Measurements from ENCODE around the gene RMI1.

RMI1 gene

GRCh38 chr9:83969602-83970001 lies 11.0 kb upstream of the RMI1 start:
- DNase-seq (ENCODE audit: low read depth): no peak

- no peak for DNase-seq (ENCODE audit: low read depth)
Observed at GRCh38 chr9:83971485-83971884, 9.1 kb upstream of the RMI1 start.

GRCh38 chr9:83972286-83972685 lies 8.3 kb upstream of the RMI1 start:
- DNase-seq (ENCODE audit: low read depth): no peak

- DNase-seq (ENCODE audit: low read depth): no peak
Observed at GRCh38 chr9:83975300-83975699, 5.3 kb upstream of the RMI1 start.

- no peak for DNase-seq (ENCODE audit: low read depth)
Observed at GRCh38 chr9:83976372-83976771, 4.2 kb upstream of the RMI1 start.

- DNase-seq (ENCODE audit: low read depth): no peak
Observed at GRCh38 chr9:83977196-83977595, 3.4 kb upstream of the RMI1 start.

DNA sequence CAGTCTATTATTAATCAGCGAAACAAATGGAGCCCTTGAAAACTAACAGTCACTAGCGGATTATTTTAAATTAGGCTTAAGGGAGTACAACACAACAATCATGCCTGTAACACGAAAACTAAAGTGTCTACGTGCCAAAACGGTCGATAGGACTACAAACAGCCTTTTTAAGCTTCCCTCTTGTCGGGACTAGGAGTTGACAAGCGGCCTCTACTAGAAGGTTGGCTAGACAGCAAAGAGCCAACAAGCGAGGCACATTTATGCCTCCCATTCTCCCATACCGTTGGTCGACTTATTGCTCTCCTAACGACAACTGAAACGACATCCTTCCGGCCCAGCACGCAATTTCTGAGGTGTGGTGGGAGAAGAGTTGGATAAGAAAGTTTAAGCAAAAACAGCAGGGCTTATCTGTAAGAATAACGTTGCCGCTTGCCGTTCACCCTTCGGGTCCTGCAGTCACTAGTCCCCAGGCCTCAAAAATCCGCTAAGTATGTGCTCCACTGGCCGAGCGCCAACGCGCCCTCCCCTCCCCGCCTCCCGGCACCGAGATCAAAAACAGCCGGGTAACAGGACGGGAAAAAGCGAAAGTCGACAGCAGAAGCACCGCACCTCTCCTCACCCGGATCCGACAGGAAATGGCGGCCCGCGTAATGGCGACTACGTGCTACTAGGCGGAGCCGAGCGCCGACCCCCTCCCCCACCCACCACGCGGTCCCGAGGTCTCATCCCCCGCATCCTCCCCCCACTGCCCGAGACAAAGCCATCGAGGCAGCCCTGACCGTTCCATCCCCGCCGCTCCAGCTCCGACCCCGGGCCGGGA lies 1.4 kb upstream of the RMI1 start:
- peak; percentile 79 for DNase-seq (ENCODE audit: low read depth)

GRCh38 chr9:83979812-83980394 lies 702 bp upstream of the RMI1 start, which contains the start of gene HNRNPK:
HNRNPK (minus strand) TSS chr9:83980215; CDS start chr9:83978252, 1,963 bp downstream.
- peak; percentile 98 for DNase-seq (ENCODE audit: low read depth)

DNA sequence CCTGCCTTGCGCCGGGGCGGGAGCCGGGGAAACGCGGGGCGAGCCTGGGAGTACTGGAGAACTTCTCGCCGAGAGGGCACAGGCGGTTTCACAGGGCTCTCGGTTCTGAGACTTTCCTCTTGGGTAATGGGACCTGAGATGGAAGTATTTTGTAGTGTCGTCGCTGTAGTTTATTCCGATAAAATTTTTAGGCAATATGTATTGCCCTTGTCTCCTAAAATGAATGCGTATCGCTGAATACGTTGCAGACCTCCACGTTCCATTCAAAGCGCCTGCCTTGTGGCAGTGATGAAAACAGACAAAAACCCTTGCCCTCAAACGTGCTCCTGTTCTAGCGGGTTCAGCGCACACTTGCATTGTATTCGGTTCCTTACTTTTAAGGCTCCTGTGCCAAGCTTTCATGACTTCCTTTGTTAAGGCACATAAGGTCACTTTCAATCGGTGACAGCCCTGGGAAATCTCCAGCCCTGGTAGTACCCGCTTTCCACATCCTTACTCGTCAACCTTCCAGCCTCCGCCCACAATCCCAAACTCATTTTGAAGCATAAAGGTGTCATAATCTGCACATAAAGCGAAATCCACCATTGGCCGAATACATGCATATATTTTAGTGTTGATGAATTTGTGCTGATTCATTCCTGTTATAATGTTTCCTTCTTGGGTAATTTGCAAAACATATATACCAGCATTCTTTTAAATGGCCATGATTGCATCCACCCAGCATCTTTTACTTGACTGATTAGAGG lies 694 bp downstream of the RMI1 start:
- DNase-seq (ENCODE audit: low read depth): no peak

DNA sequence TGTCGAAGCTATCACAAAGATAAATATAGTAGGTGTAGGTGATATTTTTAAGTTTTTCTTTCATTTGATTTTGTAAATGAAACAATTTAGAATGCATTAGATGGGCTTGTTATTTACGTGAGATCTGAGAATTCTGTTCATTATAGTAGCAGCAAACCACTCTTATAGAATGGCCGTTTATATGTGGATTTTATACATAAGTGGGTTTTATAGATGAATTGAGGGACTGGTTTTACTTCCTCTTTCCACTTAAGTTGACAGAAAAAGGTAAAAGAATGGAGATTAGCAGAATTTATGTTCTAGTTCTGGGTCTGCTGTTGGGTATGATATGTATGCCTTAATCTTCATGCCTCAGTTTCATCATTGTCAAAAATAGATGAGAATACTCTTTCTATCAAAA lies 5.6 kb downstream of the RMI1 start:
- no peak for DNase-seq (ENCODE audit: low read depth)

DNA sequence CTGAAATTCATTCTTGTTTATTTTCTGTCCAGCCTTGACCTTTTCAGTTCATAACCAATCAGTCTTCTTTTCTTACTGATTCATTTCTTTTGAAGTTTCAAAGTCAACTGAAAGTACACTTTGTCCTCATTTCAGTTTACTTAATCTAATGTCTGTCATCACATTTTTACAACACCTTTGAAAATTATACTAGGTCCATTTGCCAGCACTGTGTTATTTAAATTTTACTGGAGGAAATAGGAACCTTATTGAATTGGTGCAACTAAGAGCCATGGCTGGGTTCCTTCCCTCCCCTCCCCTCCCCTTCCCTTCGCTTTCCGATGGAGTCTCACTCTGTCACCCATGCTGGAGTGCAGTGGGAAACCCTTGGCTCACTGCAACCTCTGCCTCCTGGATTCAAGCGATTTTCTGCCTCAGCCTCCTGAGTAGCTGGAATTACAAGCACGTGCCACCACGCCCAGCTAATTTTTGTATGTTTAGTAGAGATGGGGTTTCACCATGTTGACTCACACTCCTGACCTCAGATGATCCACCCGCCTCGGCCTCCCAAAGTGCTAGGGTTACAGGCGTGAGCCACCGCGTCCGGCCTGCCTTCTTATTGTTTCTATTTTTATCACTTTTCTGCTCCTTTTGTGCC lies 6.3 kb downstream of the RMI1 start:
- no peak for DNase-seq (ENCODE audit: low read depth)

DNA sequence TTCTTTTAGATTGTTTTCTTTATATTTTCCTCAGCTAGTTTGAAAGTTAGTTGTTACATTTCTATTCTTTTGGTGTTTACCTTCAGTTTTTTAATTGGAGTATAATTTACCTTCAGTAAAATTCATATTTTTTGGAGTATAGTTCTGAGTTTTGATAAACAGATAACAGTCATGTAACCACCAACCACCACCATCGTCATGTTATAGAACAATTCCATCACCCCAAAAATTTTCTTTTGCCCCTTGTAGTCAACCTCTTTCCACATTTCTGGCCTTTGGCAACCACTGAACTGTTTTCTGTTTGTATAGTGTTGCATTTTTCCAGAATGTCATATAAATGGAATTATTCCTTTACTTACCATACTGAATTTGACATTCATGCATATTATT lies 6.8 kb downstream of the RMI1 start:
- DNase-seq (ENCODE audit: low read depth): no peak

DNA sequence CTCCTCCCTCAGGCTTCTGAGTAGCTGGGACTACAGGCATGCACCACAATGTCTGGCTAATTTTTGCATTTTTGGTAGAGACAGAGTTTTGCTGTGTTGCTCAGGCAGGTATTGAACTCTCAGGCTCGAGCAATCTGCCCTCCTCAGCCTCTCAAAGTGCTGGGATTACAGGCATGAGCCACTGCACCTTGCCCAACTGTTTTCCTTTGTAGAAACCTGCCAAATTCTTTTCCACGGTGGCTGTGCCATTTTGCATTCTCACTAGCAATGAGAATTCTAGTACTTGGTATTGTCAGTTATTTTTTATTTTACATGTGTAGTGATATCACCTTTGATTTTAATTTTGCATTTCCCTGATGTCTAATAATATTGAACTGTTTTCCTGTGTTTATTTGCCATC lies 7.8 kb downstream of the RMI1 start:
- no peak for DNase-seq (ENCODE audit: low read depth)

DNA sequence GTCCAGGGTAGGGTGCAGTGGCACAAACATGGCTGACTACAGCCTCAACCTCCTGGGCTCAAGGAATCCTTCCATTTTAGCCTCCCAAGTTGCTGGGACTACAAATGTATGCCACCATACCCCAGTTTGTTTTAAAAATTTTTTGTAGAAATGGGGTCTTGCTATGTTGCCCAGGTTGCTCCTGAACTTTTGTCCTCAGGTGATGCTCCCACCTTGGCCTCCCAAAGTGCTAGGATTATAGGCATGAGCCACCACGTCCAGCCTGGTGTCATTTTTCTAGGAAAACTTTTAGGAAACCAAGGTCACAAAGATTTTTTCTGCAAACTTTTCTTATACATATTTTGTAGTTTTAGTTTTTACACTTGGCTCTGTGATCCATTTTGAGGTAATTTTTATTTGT lies 10.8 kb downstream of the RMI1 start:
- DNase-seq (ENCODE audit: low read depth): no peak

GRCh38 chr9:83992407-83992806 lies 11.8 kb downstream of the RMI1 start:
- no peak for DNase-seq (ENCODE audit: low read depth)

- DNase-seq (ENCODE audit: low read depth): no peak
Observed at GRCh38 chr9:83992901-83993300, 12.3 kb downstream of the RMI1 start.

DNA sequence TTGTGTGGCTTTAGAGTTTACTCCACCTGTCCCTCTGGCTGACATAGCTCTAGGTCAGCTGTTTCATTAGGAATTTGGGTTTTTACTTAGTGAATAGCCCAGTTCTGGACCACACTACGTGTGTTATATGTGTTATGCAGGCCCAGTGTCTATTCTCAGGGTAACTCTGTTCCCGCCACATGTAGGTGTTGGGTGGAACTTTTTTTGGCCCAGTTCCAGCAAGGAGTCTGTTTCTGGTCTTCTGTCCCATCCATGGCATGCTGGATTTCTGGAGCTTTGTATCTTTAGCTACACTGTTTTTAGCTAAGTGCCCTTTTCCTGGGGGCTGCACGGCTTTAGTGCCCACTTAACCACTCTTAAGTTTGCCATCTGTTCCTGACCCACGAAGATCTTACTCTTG lies 15.5 kb downstream of the RMI1 start:
- DNase-seq (ENCODE audit: low read depth): no peak

DNA sequence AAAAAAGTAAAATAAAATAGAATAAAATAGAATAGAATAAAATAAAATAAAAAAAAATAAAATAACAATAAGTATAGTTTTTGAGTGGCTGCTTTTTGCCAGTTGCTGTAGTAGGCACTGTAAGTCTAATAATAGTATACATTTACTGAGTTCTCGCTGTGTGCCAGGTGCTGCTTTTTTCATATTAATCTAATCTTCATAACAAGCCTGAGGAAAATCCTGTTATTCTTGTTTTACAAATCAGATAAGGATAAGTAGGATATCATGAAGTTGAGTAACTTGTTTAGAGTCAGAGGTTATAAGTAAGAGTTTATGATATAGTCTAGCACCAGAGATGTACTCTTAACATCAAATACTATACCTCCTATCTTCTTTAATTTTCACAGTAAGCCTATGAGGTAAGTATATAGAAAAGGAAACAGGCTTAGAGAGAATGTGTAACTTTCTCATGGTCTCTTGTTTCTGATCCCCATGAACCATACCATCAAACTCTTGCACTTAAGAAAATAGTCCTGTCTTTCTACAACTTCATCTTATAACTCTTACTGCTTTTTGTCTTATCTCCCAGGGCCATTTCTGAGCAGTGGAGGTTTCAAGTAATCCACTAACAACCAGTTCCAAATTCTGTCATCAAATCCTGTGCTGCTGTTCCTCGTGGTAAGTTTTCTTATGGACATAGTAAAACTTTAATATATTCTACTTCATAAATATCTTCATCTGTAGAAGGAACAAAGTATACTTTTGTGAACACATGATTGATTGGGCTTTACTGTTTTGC lies 18.7 kb downstream of the RMI1 start:
- DNase-seq (ENCODE audit: low read depth): no peak

DNA sequence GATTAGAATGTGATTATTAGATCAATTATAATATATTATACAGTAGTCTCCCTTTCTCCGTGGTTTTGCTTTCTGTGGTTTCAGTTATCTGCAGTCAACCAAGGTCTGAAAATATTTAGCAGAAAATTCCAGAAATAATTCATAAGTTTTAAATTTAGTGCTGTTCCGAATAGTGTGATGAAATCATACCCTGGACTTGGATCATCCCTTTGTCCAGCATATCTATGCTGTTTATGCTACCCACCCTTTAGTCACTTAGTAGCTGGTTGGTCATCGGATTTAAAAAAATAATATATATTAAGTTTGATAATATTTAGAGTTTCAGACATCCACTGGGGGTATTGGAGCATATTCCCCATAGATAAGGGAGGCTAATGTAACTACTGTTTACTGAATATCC lies 19.6 kb downstream of the RMI1 start:
- no peak for DNase-seq (ENCODE audit: low read depth)

GRCh38 chr9:84001621-84002020 lies 21.0 kb downstream of the RMI1 start:
- DNase-seq (ENCODE audit: low read depth): no peak

DNA sequence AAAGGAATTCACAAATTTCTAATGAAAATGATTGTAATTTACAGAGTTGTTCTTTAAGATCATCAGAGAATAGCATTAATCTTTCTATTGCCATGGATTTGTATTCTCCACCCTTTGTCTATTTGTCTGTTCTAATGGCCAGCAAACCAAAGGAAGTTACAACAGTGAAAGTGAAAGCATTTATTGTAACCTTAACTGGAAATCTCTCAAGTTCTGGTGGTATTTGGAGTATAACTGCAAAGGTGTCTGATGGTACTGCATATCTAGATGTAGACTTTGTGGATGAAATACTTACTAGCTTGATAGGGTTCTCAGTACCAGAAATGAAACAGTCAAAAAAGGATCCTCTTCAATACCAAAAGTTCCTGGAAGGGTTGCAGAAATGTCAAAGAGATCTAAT lies 21.7 kb downstream of the RMI1 start:
- DNase-seq (ENCODE audit: low read depth): no peak

GRCh38 chr9:84003246-84003645 lies 22.6 kb downstream of the RMI1 start:
- DNase-seq (ENCODE audit: low read depth): no peak
